Mesenteric fat pad (tissue), 1 donor: ENCODE data around the gene SLIT1. TPM values are rescaled to one million over a fixed set of nuclear protein-coding genes. Genes with fewer than 3 reads are reported as not detected.

Experiments used
- DNase-seq: peaks from one replicate; pipeline ENCODE4 v3.0.0-alpha.2; 2020; ENCODE audit warnings: low spot score
- total RNA-seq: library from RNA; stranded (reverse); fragmentation: NEBNext Ultra II Directional; extraction: Animal tissue kit (Norgen Biotek cat#: 25700); gene quantifications from one replicate; pipeline ENCODE4 v1.2.1, GENCODE V29; 2021
- donor health status: DM: yes; HTN: yes; CAD: no.

The SLIT1 gene
- total RNA-seq, 1 donor from 2014 or later, result 0.19 TPM

DNA sequence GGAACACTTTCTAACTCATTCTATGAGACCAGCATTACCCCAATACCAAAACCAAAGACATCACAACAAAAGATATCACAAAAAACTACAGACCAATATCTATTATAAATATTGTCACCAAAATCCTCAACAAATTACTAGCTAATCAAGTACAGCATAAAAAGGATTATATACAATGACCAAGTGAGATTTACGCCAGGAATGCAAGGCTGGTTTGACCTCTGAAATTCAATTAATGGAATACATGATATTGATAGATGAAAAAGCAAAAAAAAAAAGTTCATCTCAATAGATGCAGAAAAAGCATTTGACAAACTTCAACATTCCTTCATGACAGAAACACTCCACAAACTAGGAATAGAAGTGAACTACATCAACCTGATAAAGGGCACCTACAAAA is 178.3 kb downstream of the SLIT1 start:
- no peak for DNase-seq

DNA sequence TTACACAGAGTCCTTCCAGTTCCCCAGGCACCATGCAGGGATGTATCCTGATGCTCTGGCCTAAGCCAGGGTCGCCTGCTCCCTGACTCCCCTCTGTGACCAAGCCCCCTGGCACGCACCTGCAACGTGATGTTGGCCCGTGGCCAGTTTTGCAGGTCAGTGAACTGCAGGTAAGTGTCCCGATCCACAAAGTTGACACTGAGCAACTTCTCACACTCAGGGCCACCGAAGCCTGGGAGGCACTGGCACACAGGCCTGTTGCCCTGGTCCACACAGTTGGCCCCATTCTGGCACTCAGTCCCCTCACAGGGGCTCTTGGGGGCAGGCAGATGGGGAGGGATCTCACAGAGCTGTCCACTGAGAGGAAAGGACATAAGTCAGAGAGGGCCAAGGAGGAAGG is 179.4 kb downstream of the SLIT1 start:
- DNase-seq, result no peak

DNA sequence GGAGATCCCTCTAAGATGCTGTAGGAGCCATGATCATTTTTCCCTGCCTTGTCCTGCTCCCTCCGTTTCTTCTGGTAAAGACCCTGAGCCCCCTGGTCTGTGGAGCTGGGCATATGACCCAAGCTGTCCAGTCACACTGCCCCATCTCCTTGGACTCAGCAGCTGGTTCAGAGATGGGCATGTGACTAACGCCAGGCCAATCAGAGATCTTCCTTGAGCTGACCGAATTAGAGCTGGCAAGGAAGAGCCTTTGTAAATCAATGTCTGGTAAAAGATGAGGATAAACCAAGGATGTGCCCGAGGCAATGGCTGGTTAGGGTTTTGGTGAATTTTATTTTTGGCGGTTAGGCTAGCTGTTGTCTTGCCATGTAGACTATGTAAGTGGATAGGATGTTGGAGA is 180.4 kb downstream of the SLIT1 start:
- DNase-seq, result no peak

DNA sequence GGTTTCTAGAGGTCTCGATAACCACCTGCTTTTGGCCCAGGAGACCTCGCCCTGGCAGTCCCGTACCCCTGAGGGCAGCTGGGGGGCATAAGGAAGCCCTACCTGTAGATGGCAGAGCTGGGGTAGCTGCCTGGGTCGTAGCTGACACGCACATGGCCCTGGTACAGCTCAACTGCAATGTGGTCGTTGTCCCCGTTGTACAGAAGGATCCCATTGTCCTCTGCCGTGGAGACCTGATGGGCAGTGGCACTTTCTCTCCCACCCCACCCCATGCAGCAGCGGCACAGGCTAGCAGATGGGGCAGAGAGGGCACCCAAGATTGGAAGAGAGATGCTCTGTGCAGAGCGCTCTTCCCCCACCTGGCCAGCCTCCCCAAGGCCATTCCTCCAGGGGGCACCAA is 181.2 kb downstream of the SLIT1 start:
- no peak for DNase-seq

DNA sequence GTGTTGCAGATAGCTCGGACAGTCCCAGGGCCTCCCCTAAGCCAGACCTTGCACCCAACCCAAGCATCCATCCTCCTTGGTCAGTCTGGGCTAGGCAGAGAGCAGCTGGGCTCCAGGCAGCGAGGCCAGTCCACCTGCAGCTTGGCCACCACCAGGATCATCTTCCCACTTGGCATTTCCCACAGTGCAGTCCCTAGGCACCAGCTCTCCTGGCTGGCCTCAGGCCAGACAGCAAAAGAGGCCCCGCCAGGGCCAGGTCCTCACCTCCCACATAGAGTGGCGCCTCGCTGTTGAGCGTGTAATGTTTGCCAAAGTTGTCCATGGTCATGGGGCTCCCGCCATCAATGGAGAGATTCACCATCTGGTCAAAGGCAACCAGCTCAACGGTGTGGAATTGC is 182.0 kb downstream of the SLIT1 start:
- DNase-seq, result no peak

DNA sequence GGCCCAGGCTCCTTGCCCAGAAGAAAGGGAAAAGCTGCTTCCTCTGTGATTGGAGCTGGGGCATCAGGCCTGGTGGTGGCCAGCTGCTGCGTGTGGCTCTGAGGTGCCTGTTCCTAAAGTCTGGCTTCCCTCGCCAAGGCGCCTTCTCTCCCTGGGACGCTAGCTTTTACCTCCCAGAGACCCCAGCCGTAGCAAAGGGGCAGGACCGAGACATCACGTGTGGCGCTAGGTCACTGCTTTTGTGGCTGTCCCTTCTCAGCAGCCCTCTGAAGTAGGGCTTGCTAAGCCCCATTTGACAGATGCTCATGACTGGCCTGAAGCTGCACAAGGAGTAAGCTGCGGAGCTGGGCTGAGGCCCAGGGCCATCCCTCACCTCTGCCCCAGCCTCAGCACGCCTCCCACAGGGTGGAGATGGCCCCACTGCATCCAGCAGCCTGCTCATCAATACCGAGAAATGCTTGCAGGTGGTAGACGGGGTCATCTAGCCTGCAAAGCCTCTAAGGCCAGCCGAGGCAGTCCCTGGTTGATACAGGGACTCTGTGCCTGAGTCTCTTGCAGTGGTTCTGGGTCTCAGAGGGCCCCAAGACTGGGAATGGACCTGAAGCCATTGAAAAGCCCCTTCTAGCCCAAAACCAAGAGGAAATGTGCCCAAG is 182.5 kb downstream of the SLIT1 start:
- no peak for DNase-seq

DNA sequence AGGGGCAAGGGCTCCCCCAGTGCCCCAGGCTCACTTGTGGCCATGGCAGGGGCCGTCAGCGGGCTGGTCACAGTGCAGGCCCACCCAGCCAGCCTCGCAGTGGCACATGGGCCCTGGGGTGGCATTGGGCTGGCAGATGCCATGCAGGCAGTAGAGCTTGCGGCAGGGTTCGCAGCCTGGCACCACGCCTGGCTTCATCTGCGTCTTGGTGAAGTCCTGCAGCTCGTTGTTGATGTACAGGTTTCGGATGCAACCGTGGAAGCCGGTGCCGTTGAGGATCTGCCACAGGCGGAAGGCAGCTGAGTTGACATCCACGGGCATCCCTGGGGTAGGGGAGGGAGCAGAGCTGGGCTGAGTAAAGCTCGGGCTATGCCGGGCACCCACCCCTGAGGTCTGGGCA is 183.1 kb downstream of the SLIT1 start:
- no peak for DNase-seq

DNA sequence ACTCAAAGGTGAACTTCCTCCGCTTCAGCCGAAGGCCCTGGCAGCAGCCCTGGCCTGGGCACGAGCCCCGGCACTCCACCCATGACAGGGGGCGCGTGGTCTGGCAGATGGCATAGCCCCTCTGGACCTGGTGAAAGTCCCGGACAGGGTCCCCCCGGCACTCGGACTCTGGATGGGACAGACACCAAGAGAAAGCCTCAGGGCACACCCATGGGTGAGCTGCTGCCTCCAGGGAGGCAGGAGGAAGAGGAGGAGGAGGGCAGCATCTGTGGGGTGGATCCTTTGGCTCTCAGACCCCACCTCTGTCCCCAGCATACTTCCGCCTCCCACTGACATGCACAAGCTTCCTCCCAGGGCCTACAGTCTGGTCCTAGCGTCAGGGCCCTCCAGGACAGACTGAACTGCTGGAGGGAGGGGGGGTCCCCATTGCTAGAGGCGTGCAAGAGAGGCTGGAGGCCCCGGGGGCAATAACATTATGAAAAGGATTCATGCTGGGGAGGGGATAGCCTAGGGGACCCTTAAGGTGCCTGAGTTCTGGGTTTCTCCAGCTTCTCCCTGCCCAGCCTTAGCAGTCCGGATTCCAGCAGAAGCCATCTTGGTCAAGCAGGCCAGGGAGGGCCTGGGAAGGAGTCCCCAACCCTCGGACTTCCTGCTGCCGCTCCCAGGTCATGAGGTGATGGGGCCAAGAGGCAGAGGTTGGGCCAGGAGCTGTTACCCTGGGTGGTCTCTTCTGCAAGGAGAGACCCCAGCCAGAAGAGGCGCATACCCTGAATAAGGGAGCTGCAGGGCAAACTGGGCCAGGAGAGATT is 184.4 kb downstream of the SLIT1 start:
- DNase-seq, result no peak

DNA sequence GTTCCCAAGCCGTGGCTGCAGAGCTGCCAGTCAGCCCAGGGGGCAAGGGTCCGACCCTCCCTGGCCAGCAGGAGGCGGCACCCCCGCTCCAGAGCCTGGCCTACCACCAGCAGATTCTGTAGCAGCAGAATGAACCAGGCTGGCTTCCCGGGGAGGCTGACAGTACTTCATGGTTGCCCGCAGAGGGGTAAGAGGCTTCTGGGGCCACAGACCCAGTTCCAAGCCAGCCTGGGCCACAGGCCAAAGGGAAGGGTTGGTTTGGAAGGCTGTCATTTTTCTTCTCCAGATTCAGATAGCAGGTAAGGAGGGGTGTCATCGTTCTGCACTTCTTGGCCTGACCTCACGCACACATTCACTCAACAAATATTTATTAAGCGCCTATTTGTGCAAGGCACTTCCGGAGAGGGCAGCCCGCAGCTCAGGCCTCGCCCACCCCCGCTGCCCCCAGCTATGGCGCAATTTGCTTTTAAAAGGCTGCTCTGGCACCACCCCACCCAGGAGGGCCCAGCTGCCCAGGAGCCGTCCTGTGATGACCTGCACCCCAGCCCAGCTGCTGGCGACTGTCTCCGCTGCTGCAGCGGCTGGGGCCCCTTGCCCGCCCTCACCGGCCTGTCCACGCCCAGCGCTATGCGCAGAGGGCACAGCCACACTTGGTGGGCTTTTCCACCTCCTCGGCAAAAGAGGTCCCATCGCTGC is 185.1 kb downstream of the SLIT1 start:
- DNase-seq, result no peak

DNA sequence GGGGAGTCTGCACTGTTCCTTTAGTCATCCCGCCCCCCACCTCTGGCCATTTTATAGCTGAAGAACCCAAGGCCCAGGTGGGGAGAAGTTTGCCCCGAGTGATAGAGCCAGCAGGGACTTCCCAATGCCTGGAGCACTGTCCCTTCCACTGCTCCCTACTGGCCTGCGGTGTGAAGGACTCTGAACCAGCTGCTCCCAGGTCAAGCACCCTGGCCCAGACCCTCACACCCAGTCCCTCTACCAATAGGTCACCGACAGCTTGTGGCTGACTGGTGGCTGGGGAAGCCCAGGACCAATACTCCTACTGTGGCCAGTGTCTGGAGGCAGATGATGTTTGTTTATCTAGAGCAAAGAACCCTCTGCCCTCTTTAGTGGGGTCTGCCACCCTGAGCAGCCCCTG is 185.8 kb downstream of the SLIT1 start:
- no peak for DNase-seq

DNA sequence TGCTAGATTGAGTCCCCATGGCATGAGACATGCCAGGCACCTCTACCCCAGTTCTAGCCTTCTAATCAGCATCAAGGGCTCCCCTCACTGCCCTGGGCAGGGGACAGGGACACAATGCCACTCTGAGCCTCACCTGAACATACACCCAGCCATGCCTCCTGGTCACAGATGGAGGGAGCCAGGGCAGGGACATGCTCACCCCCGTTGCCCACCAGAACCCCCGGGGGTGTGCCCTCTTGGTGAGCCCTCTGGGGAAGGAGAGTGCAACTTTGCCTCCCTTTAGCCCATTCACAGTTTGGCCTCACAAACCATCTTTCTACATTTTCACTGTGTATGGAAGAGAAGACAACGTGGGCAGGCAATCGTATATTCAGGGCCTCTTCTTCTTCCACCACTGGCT is 186.4 kb downstream of the SLIT1 start:
- no peak for DNase-seq

DNA sequence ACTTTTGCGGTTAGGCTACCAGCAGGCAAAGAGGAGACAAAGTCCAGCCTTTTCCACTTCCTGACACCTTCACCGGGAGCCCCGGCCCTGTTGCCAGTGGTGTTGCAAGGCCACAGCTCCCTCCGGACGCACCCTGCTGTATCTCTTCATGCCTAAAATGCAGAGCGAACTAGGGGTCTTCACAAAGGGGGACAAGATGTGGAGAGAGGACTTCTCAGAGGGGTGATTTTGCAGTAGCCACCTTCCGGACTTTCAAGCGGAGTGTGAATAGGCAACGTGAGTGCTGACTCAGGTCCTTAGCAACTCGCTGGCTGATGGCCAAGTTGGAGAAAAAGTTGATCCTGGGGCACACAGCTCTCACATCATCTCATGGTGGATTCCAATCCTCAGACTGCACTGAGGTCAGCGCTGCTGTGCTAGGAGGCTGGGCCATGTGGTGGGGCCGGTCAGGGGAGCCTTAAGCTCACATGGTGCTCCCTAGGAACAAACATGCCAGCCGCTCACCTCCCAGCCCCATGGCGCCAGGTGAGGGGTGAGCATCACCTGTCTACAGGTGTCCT is 187.3 kb downstream of the SLIT1 start:
- DNase-seq, result no peak

DNA sequence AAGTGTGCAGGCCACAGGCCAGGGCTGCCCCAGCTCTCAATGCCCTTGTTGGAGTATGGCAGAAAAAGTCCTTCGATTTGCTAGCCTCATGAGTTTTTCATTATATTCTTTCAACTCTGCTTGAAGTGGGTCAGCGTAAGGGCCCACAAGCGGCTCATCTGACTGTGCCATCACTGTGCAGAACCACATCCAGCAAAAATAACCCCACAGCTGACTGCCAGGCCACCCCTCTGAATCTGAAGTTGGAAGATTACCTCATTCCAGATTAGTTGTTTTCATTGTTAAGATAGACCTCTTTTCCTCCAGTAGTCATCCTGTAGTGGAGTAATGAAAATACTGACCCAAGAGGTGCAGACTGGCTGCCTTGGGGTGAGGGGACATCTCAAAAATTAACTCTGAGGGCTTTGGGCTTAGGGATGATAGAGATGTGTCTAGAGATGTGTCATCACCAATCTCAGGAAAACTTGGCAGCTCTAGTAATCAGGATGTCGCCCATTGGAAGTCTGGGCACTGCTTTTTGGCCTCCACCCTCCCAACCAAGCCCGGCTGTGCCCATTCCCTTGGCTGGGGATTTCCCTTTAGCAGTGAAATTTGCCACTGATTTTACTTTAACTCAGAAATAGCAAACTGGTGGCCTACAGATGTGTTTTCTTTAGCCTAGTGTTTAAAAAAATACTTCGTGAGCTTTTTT is 189.3 kb downstream of the SLIT1 start:
- no peak for DNase-seq

DNA sequence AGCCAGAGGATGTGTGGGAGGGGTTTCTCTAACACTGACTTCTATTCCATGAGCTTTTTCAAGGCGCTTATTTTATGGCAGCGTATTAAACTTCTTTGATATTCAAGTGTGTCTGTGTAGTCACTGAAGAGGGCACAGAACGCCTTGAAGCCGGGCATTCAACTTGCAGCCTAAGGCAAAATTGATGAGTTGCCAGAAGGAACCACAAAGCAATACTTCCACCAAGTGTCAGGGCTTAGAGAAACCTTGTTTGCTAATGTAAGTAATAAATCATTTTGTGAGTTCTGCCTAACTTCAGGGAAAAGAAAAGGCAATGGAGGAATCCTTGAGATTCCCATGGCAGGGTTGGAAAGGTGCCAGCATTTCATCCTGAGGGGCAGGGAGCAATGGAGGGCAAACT is 189.9 kb downstream of the SLIT1 start:
- DNase-seq, result no peak

DNA sequence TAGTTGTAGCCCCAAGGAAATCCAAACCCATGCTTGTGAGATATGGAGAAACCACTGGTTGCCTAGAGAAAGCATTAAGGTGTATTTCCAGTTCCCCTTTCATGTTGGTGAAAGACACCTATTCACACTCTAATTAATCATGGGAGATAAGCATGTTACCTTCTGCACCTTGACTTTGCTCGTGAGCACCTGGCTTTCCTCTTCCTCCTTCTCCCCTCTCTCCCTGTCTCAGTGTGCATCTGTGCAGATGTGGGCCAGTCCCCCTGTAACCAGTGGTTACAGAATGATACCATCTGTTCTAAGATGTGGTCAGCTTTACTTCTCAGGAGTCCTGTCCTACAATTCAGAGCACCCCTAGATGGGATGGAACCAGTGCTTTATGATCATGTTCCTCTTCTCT is 193.0 kb downstream of the SLIT1 start:
- no peak for DNase-seq

DNA sequence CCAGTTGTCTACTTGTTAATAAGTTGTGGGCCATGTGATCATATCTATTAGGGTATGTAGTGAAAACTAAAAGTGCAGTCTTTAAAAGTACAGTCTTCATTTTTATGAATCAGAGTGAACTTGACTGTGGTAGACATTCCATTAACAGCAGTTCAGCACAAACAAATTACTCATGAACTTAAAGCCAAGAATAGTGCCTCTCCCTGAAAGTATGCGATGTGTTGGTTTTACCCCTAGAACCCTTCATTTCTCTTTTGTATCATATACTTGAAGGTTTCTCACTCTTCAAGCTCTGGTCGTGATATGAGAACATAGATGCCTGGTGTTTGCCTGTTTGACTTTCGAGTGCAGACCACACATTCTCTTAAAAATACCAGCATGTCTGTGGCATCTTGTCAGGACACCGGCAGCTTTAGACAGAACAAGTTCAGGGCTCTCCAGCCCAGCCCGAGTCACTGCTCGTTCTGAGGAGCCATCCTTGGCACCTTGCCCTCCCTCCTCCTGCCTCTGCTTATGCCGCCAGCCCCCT is 194.4 kb downstream of the SLIT1 start:
- DNase-seq, result no peak

DNA sequence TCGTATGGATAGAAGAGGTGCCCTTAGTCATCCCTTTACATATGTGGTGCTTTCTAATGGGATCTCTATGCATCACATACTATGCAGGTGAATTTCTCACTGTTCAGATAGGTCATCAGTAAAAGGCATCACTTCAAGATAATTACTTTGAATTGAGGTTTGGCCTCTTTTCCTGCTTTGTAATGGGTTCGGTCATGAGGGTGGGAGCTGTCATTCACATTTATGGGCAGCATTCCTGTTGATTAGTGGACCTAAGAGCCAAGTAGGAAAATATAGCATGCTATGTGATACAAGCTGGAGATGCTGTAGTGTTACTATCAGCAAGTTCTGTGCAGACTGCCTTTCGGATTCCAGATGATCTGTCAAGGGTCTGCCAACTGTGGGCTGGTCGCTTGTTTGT is 197.3 kb downstream of the SLIT1 start:
- no peak for DNase-seq

DNA sequence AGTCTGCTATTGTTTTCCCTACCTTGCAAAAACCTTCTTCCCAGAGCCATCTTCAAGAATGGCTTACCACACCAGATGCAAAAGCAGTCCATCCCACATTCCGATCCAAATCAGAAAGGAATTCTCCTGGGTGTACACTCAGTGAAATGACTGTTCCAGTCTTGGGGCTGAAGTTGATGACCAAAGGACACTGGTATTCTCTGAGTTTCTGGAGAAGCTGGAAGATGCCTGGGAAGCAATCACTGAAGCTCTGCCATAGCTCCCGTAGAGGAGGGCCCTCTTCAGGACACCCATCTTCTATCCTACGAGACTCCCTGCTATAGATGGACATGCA is 197.9 kb downstream of the SLIT1 start:
- no peak for DNase-seq

DNA sequence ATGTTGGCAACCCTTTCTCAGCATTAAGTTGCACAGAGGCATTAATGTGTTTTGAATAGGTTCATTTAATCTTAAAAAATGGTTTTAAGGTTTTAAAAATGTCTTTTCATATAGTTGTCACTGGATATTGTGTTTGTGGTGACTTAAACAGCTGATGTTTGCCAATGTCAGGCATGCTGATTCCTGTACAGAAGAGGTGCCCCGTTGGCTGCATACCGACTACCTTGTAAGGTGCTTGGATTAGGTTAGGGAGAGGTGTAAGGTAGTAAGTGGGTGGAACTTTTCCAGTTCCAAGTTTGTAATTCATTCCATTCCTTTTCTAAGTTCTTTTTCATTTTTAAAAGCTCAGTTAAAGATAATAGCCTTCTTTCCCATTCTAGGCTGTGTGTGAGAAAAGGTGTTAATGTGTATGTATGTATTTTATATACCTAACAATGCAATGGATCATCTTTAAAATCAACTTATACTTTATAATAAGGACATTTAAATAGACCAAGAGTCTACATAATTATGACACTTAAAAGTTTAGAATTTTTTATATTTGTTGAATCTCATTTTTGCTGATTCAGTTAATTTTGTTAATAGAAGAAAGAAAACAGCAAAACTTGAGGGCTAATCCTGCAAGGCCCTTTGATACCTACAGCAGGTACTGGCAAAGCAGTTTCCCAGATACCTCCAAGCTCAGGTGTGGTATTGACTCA is 198.5 kb downstream of the SLIT1 start:
- no peak for DNase-seq

DNA sequence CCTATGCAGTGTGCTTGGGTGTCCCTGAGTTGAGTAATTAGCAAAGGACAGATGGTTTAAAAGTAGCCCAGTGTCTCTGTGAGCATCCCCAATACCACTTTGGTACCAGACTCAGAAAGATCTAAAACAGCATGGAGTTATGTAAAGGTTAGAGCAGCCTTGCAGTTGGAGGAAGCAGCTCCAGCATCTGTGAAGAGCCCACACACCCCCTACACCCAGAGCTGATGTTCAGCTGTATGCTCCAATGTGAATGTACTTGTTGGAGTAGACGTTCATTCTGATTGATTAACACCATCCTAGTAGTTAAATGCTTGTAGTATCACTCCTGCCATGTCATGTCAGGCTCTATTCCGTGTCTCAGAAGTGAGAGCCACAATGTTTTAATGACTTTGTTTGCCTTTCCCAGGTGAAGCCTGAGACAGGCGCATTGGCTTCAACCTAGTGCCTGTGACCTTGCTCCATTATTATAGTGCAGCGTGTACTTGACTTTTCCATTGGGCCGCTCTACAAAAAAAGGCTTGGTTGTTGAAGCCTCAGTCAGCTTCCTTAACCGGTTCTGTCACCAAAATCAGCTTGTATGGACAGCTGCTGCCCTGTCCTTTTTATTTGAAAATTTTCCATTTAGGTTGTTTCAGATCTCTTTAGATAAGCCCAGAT is 199.4 kb downstream of the SLIT1 start:
- DNase-seq, result no peak
